ENCODE results near the gene KLK8. TPM values are rescaled to one million over a fixed set of nuclear protein-coding genes. Genes with fewer than 3 reads are reported as not detected.

KLK8 gene
- total RNA-seq, 1 donor from 2014 or later, result not detected

- no peak for DNase-seq (ENCODE audit: extremely low spot score, unreplicated experiment)
- H3K27ac Mint-ChIP-seq (ENCODE audit: unreplicated experiment), result no peak within 1 kb of the TSS
- H3K9me3 Mint-ChIP-seq (ENCODE audit: unreplicated experiment), result no peaks in the 10 kb centered on the region
- H3K36me3 Mint-ChIP-seq (ENCODE audit: unreplicated experiment), result peaks cover 2% of the 10 kb centered on the region
- H3K4me3 Mint-ChIP-seq (ENCODE audit: unreplicated experiment), result no peak within 1 kb of the TSS
- H3K27me3 Mint-ChIP-seq (ENCODE audit: unreplicated experiment), result peaks cover 29% of the 10 kb centered on the region
- no peak for TF ChIP-seq CTCF (IDR thresholded peaks at IDR 0.05)
- peaks cover 6% of the 10 kb centered on the region for H3K4me1 Mint-ChIP-seq (ENCODE audit: unreplicated experiment)
Observed at GRCh38 chr19:51019544-51019925, 18.1 kb upstream of the KLK8 start, which contains the start of gene KLK10. KLK10 (minus strand) TSS chr19:51019709; CDS start chr19:51019130, 579 bp downstream.

DNA sequence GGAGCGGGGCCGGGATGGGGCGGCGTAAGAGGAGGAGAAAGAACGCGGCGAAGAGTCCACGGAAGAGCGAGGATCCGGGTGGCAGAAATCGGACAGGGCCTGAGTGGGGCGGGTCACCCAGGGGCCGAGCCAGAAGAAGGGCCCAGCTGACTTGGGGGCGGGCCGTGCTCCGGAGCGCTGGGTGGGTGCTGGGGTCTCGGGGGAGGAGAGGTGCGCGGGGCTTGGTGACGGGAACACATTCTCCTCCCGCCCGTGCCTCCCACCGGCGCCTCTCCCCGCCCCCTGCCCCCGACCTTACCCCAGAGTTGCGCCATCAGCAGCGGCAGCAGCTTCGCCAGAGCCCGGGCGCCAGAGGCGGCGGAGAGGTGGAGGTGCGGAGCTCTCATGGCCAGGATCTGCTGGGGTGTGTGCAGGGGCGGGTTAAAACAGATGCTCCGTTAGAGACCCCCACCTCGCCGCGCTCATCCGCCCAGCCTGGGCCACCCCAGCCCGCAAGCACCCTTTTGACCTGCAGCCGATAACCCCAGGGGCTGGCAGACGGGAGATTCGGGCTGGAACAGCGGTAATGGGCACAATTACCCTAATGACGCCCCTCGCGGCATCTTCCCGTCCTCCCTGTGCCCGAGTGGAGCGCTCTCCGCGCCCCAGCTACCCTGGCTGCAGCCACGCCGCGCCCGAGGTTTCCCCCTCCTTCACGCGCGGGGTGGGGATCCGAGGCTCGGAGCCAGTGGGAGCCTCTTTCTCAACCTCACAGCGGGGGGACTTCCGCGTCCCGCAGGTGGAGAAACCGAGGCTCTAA, 17.5 kb upstream of the KLK8 start:
- Mint-ChIP-seq H3K4me1 (ENCODE audit: unreplicated experiment) (peaks cover 6% of the 10 kb centered on the region), H3K9me3 (ENCODE audit: unreplicated experiment) (no peaks in the 10 kb centered on the region), H3K27me3 (ENCODE audit: unreplicated experiment) (peaks cover 29% of the 10 kb centered on the region), H3K36me3 (ENCODE audit: unreplicated experiment) (peaks cover 2% of the 10 kb centered on the region), H3K27ac (ENCODE audit: unreplicated experiment) (no peak overlapping the region), H3K4me3 (ENCODE audit: unreplicated experiment) (no peak overlapping the region)
- no peak for TF ChIP-seq CTCF (IDR thresholded peaks at IDR 0.05)
- no peak for DNase-seq (ENCODE audit: extremely low spot score, unreplicated experiment)

- Mint-ChIP-seq H3K27ac (ENCODE audit: unreplicated experiment) (no peak overlapping the region), H3K4me3 (ENCODE audit: unreplicated experiment) (no peak overlapping the region), H3K4me1 (ENCODE audit: unreplicated experiment) (peaks cover 6% of the 10 kb centered on the region), H3K36me3 (ENCODE audit: unreplicated experiment) (peaks cover 2% of the 10 kb centered on the region), H3K27me3 (ENCODE audit: unreplicated experiment) (peaks cover 29% of the 10 kb centered on the region), H3K9me3 (ENCODE audit: unreplicated experiment) (no peaks in the 10 kb centered on the region)
- peak; percentile 29 for TF ChIP-seq CTCF (IDR thresholded peaks at IDR 0.05)
- DNase-seq (ENCODE audit: extremely low spot score, unreplicated experiment), result no peak
Observed at GRCh38 chr19:51016798-51017683, 15.6 kb upstream of the KLK8 start.

DNA sequence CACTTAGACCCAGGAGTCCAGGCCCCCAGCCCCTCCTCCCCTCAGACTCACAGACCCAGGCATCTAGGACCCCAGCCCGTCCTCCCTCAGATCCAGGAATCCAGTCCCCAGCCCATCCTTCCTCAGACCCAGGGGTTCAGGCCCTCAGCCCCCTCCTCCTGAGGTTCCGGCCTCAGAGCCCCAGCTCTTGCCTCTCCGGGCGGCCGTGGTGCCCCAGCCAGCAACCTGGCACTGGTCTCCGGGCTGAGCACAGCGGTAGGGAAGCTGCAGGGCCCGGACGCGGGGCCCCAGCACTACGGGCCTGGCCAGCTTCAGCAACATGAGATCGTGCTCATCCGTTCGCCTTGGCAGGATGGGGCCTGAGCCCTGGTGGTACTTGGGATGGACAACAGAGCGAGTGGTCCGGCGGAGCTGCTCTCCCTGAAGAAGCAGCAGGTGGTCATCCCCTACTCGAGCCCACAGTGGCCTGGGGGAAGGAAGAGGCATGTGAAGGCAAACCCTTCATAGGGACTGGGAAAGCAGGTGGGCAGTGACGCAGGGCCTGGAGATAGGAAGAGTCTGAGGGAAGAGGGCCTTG, 14.4 kb upstream of the KLK8 start:
- peaks cover 6% of the 10 kb centered on the region for H3K4me1 Mint-ChIP-seq (ENCODE audit: unreplicated experiment)
- no peak overlapping the region for H3K4me3 Mint-ChIP-seq (ENCODE audit: unreplicated experiment)
- no peak overlapping the region for H3K27ac Mint-ChIP-seq (ENCODE audit: unreplicated experiment)
- DNase-seq (ENCODE audit: extremely low spot score, unreplicated experiment), result no peak
- peaks cover 2% of the 10 kb centered on the region for H3K36me3 Mint-ChIP-seq (ENCODE audit: unreplicated experiment)
- H3K27me3 Mint-ChIP-seq (ENCODE audit: unreplicated experiment), result peaks cover 29% of the 10 kb centered on the region
- TF ChIP-seq CTCF (IDR thresholded peaks at IDR 0.05), result no peak
- H3K9me3 Mint-ChIP-seq (ENCODE audit: unreplicated experiment), result no peaks in the 10 kb centered on the region

All from osteocyte (in vitro differentiated cells).